ENCODE measurements around the gene CSNK1G3. TPM values are rescaled to one million over a fixed set of nuclear protein-coding genes. Genes with fewer than 3 reads are reported as not detected.
A peak's percentile ranks its signal among the peaks of the same experiment; 100 is the strongest.

CSNK1G3 gene
- total and polyA plus RNA-seq, 2 experiments from 2014 or later: 19.6 to 65.1 TPM

DNA sequence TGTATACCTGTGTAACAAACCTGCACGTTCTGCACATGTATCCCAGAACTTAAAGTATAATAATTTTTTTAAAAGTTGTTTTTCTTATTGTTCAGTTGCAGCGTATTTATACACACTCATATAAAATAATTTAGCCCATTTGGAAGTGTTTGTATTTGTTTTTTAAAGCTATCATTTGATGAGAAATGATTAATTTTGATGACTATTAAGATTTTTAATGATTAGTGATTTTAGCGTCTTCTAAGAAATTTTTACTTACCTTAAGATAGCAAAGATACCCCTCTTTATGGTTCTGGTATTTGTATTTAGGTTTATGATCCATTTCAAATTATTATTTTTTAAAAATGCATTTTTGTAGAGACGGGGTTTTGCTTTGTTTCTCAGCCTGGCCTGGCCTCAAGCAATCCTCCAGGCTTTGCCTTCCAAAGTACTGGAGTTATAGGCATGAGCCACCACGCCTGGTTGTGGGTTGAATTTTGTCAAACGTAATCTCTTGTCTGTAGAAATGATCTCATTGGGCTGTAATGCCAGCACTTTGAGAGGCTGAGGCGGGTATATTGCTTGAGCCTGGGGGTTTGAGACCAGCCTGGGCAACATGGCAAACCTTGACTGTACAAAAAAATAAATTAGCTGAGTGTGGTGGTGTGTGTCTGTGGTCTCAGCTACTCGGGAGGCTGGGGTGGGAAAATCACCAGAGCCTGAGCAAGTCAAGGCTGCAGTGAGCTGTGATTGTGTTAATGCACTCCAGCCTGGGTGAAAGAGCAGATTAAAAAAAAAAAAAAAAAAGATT is 26.9 kb downstream of the CSNK1G3 start:
- H3K79me2 ChIP-seq (replicated peaks; ENCODE audit: insufficient read depth): peaks cover 100% of the 10 kb centered on the region
- no peaks in the 10 kb centered on the region for H3K9me2 ChIP-seq (ENCODE audit: insufficient read depth)
- Mint-ChIP-seq H3K9me3 (no peaks in the 10 kb centered on the region), H3K4me3 (no peak overlapping the region), H3K27me3 (ENCODE audit: insufficient read depth, low read depth, poor library complexity) (peaks cover 3% of the 10 kb centered on the region), H3K36me3 (ENCODE audit: low read depth) (peaks cover under 1% of the 10 kb centered on the region; the same call in 2 of the 3 replicates), H3K4me1 (peaks cover 26% of the 10 kb centered on the region), H3K27ac (peak overlapping the region; percentile 72)
- H4K20me1 ChIP-seq (replicated peaks; ENCODE audit: insufficient read depth): 0 out of 2 replicates have a peak, but pooled peaks cover 12% of the 10 kb centered on the region
- 0 out of 2 replicates have a peak overlapping the region, but pooled peaks have one; percentile 12 for H3K27ac ChIP-seq (ENCODE audit: low read depth)
- H3K27me3 ChIP-seq (ENCODE audit: insufficient read depth): no peaks in the 10 kb centered on the region
- H3F3A ChIP-seq (replicated peaks; ENCODE audit: low read depth): no peaks in the 10 kb centered on the region
- DNase-seq (ENCODE audit: low spot score) (peak; percentile 13), ATAC-seq (peak; percentile 62)
- H2AFZ ChIP-seq: no peak overlapping the region
- no peak overlapping the region for H3K4me3 ChIP-seq
- TF ChIP-seq JUNB (IDR thresholded peaks at IDR 0.05; ENCODE audit: unreplicated experiment): no peak
- no peak for TF ChIP-seq POLR2AphosphoS5 (IDR thresholded peaks at IDR 0.05; ENCODE audit: low read depth)
- TF ChIP-seq, protein P1, sequence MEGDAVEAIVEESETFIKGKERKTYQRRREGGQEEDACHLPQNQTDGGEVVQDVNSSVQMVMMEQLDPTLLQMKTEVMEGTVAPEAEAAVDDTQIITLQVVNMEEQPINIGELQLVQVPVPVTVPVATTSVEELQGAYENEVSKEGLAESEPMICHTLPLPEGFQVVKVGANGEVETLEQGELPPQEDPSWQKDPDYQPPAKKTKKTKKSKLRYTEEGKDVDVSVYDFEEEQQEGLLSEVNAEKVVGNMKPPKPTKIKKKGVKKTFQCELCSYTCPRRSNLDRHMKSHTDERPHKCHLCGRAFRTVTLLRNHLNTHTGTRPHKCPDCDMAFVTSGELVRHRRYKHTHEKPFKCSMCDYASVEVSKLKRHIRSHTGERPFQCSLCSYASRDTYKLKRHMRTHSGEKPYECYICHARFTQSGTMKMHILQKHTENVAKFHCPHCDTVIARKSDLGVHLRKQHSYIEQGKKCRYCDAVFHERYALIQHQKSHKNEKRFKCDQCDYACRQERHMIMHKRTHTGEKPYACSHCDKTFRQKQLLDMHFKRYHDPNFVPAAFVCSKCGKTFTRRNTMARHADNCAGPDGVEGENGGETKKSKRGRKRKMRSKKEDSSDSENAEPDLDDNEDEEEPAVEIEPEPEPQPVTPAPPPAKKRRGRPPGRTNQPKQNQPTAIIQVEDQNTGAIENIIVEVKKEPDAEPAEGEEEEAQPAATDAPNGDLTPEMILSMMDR (conservative IDR thresholded peaks at IDR 0.05; ENCODE audit: low read depth in 2 of 2): no peak
- TF ChIP-seq CREB1 (CRISPR knock-in tag; IDR thresholded peaks at IDR 0.05; ENCODE audit: low read depth): no peak
- no peak for TF ChIP-seq EZH2 (IDR thresholded peaks at IDR 0.05; ENCODE audit: low read depth, unreplicated experiment)
- no peak for TF ChIP-seq NANOG (IDR thresholded peaks at IDR 0.05; ENCODE audit: borderline replicate concordance)
- no peak for TF ChIP-seq ETS1 (IDR thresholded peaks at IDR 0.05)
- no peak for TF ChIP-seq ZNF331 (CRISPR knock-in tag; IDR thresholded peaks at IDR 0.05; ENCODE audit: low read depth)
- no peak for TF ChIP-seq REST (IDR thresholded peaks at IDR 0.05; ENCODE audit: unreplicated experiment)
- TF ChIP-seq ZNF462 (CRISPR knock-in tag; IDR thresholded peaks at IDR 0.05): no peak
- no peak for TF ChIP-seq STAT1 (IDR thresholded peaks at IDR 0.05; ENCODE audit: unreplicated experiment)
- no peaks in the 10 kb centered on the region for H3K36me3 ChIP-seq (ENCODE audit: insufficient read depth)
- no peaks in the 10 kb centered on the region; the same call in 1 of the 2 replicates for H3K4me1 ChIP-seq (ENCODE audit: insufficient read depth)
- H3K4me2 ChIP-seq: no peak overlapping the region
